SK-N-SH treated with all-trans-retinoic acid at 6 μM for 48 hours (cell line): ENCODE results near the gene SETDB2.

Source experiments
- CSRNP3 ChIP-seq: fragments of 250-450 bp; sonication (Bioruptor Pico); IDR thresholded peaks from 2 replicates; pipeline ENCODE4 v1.5.1; 2021; ENCODE audit warnings: mild to moderate bottlenecking, moderate library complexity
- PATZ1 ChIP-seq: fragments of 250-450 bp; sonication (Bioruptor Pico); IDR thresholded peaks from 2 replicates; pipeline ENCODE4 v1.8.0; 2020; ENCODE audit warnings: mild to moderate bottlenecking, moderate library complexity, borderline replicate concordance
- POU6F1 ChIP-seq: fragments of 250-450 bp; sonication (Bioruptor Pico); IDR thresholded peaks from 2 replicates; pipeline ENCODE4 v1.8.0; 2021; ENCODE audit warnings: low read depth, mild to moderate bottlenecking, moderate library complexity, borderline replicate concordance
- TOX ChIP-seq: fragments of 250-450 bp; sonication (Bioruptor Pico); IDR thresholded peaks from 2 replicates; pipeline ENCODE4 v1.8.0; 2021; ENCODE audit warnings: mild to moderate bottlenecking, moderate library complexity, borderline replicate concordance

- TF ChIP-seq PATZ1 (CRISPR knock-in tag) (no peak), POU6F1 (no peak), CSRNP3 (CRISPR knock-in tag) (no peak), TOX (no peak)
Observed at GRCh38 chr13:49411353-49411752, 32.7 kb upstream of the SETDB2 start.
